ENCODE measurements around the gene HHIP.

HHIP gene

GRCh38 chr4:144658015-144658567 lies 12.1 kb downstream of the HHIP start:
- DNase-seq = no peak

- DNase-seq = no peak
Observed at GRCh38 chr4:144658903-144659302, 12.9 kb downstream of the HHIP start.

GRCh38 chr4:144659447-144659846 lies 13.5 kb downstream of the HHIP start:
- DNase-seq = no peak

GRCh38 chr4:144663834-144664475 lies 18.0 kb downstream of the HHIP start:
- DNase-seq = no peak

GRCh38 chr4:144666539-144667175 lies 20.7 kb downstream of the HHIP start:
- no peak for DNase-seq

- DNase-seq = no peak
Observed at GRCh38 chr4:144667500-144667899, 21.5 kb downstream of the HHIP start.

GRCh38 chr4:144670776-144671175 lies 24.8 kb downstream of the HHIP start:
- no peak for DNase-seq

GRCh38 chr4:144674711-144675110 lies 28.8 kb downstream of the HHIP start:
- no peak for DNase-seq

GRCh38 chr4:144681806-144682205 lies 35.9 kb downstream of the HHIP start:
- DNase-seq = no peak

- peak; percentile 61 to 79 for DNase-seq
Observed at GRCh38 chr4:144683516-144683915, 37.6 kb downstream of the HHIP start.

GRCh38 chr4:144685911-144686310 lies 40.0 kb downstream of the HHIP start:
- DNase-seq = no peak

GRCh38 chr4:144686921-144687320 lies 41.0 kb downstream of the HHIP start:
- DNase-seq = no peak

GRCh38 chr4:144687466-144687865 lies 41.5 kb downstream of the HHIP start:
- DNase-seq = no peak

GRCh38 chr4:144688035-144688569 lies 42.1 kb downstream of the HHIP start:
- DNase-seq = no peak

GRCh38 chr4:144689125-144689524 lies 43.2 kb downstream of the HHIP start:
- no peak for DNase-seq

GRCh38 chr4:144695721-144696120 lies 49.8 kb downstream of the HHIP start:
- no peak for DNase-seq

GRCh38 chr4:144696376-144696775 lies 50.4 kb downstream of the HHIP start:
- DNase-seq = no peak

GRCh38 chr4:144699565-144699964 lies 53.6 kb downstream of the HHIP start:
- DNase-seq = no peak

GRCh38 chr4:144701683-144702233 lies 55.8 kb downstream of the HHIP start:
- no peak for DNase-seq

GRCh38 chr4:144703494-144703893 lies 57.5 kb downstream of the HHIP start:
- DNase-seq = no peak

GRCh38 chr4:144705601-144706590 lies 59.9 kb downstream of the HHIP start:
- DNase-seq = no peak

- DNase-seq = no peak
Observed at GRCh38 chr4:144709159-144709558, 63.2 kb downstream of the HHIP start.

All from NCI-H526 (cell line).